Stimulated activated naive CD4-positive, alpha-beta T cell treated with Interleukin-2 at 50 U/mL for 16 hours (primary cell): Measurements from ENCODE around the gene USP51.
A peak's percentile ranks its signal among the peaks of the same experiment; 100 is the strongest.
"Not testable (repeated sequence)": the region's sequence is repeated elsewhere in the genome, so short reads cannot be mapped to it uniquely, and the experiment has no call there.

Source experiments
- DNase-seq: peaks from one replicate; lab custom pipeline; 2025; lab: John Stamatoyannopoulos, UW

USP51 gene

GRCh38 chrX:55465108-55465507 lies 24.5 kb downstream of the USP51 start:
- not testable (repeated sequence) for DNase-seq

- not testable (repeated sequence) for DNase-seq
These were observed 25.6 kb downstream of the USP51 start for GRCh38 chrX:55464050-55464449.

GRCh38 chrX:55459926-55460325 lies 29.7 kb downstream of the USP51 start:
- DNase-seq, result not testable (repeated sequence)

GRCh38 chrX:55459426-55459825 lies 30.2 kb downstream of the USP51 start:
- not testable (repeated sequence) for DNase-seq

GRCh38 chrX:55455708-55456107 lies 33.9 kb downstream of the USP51 start:
- not testable (repeated sequence) for DNase-seq

GRCh38 chrX:55452833-55453124 lies 36.9 kb downstream of the USP51 start:
- DNase-seq, result no peak

GRCh38 chrX:55451990-55452832 lies 37.4 kb downstream of the USP51 start, which contains the start of gene MAGEH1:
TSS of gene MAGEH1 (plus strand) at chrX:55452127. CDS start at chrX:55452375, 248 bp downstream.
- peak; percentile 76 for DNase-seq

- DNase-seq, result no peak
These were observed 38.0 kb downstream of the USP51 start for GRCh38 chrX:55451626-55451989.

- DNase-seq, result no peak
These were observed 38.5 kb downstream of the USP51 start for GRCh38 chrX:55451141-55451540.

- DNase-seq, result no peak
These were observed 39.4 kb downstream of the USP51 start for GRCh38 chrX:55450259-55450658.

- DNase-seq, result not testable (repeated sequence)
These were observed 46.2 kb downstream of the USP51 start for GRCh38 chrX:55443468-55443867.
